SK-N-MC (cell line): Measurements from ENCODE around the gene FSCN2.

Experiments
- DNase-seq: peaks from one replicate; pipeline ENCODE4 v3.0.0-alpha.2; 2011; ENCODE audit warnings: low read depth, low spot score
- H3K27ac ChIP-seq: fragments of 200-600 bp; sonication (generic); 2 replicates; pipeline ENCODE4 v1.5.1; 2016; ENCODE audit warnings: mixed run types
- H3K36me3 ChIP-seq: fragments of 200-600 bp; sonication (generic); 2 replicates; pipeline ENCODE4 v1.6.1; 2017; ENCODE audit warnings: antibody characterized with exemption, low read length, mixed read lengths; ENCODE audit not compliant: insufficient read depth
- H3K4me3 ChIP-seq: fragments of 200-600 bp; sonication (generic); 2 replicates; pipeline ENCODE4 v1.5.1; 2016
- H3K9ac ChIP-seq: fragments of 200-600 bp; sonication (generic); 2 replicates; pipeline ENCODE4 v1.8.0; 2017; ENCODE audit warnings: mixed run types, mixed read lengths; ENCODE audit not compliant: insufficient read length
- H3K9me3 ChIP-seq: fragments of 200-600 bp; sonication (generic); 2 replicates; pipeline ENCODE4 v1.6.1; 2017; ENCODE audit warnings: low read depth, mild to moderate bottlenecking, antibody characterized with exemption, low read length, moderate library complexity, mixed read lengths
- EZH2 ChIP-seq: fragments of 200-600 bp; sonication (generic); IDR thresholded peaks from one replicate; pipeline ENCODE4 v1.6.1; 2017; ENCODE audit warnings: antibody characterized with exemption
- FOXP2 ChIP-seq: optimal IDR thresholded peaks from 2 replicates; pipeline ENCODE3; 2011; ENCODE audit warnings: mild to moderate bottlenecking, moderate library complexity; ENCODE audit not compliant: insufficient read depth; ENCODE audit errors: extremely low read length, control extremely low read depth
- POLR2AphosphoS5 ChIP-seq: IDR thresholded peaks from 2 replicates; pipeline ENCODE4 v1.6.1; 2012; ENCODE audit warnings: mild to moderate bottlenecking, low read depth, low read length, borderline replicate concordance

Gene FSCN2

GRCh38 chr17:81569986-81570514 is 41.9 kb downstream of the FSCN2 start:
- H3K27ac ChIP-seq, result no peak overlapping the region
- H3K4me3 ChIP-seq, result no peak overlapping the region
- no peak overlapping the region for H3K9ac ChIP-seq
- TF ChIP-seq FOXP2 (no peak), EZH2 (no peak), POLR2AphosphoS5 (no peak)
- DNase-seq, result no peak
- no peaks in the 10 kb centered on the region for H3K9me3 ChIP-seq
- peaks cover 67% of the 10 kb centered on the region for H3K36me3 ChIP-seq

- DNase-seq, result no peak
- Histone ChIP-seq H3K9me3 (no peaks in the 10 kb centered on the region), H3K36me3 (peaks cover 66% of the 10 kb centered on the region), H3K27ac (no peak overlapping the region), H3K4me3 (no peak overlapping the region), H3K9ac (no peak overlapping the region)
- TF ChIP-seq EZH2, result no peak
Measured at GRCh38 chr17:81570964-81571363, 42.8 kb downstream of the FSCN2 start.

GRCh38 chr17:81572563-81573168 is 44.5 kb downstream of the FSCN2 start:
- no peaks in the 10 kb centered on the region for H3K9me3 ChIP-seq
- no peak for DNase-seq
- peak overlapping the region; percentile 4 for H3K27ac ChIP-seq
- H3K36me3 ChIP-seq, result peaks cover 68% of the 10 kb centered on the region
- TF ChIP-seq POLR2AphosphoS5, result no peak
- TF ChIP-seq FOXP2, result no peak
- no peak for TF ChIP-seq EZH2
- H3K9ac ChIP-seq, result no peak overlapping the region
- H3K4me3 ChIP-seq, result no peak overlapping the region

GRCh38 chr17:81573794-81574642 is 45.8 kb downstream of the FSCN2 start:
- Histone ChIP-seq H3K9ac (no peak overlapping the region), H3K27ac (peak overlapping the region; percentile 40), H3K36me3 (peaks cover 63% of the 10 kb centered on the region)

GRCh38 chr17:81574643-81574956 is 46.4 kb downstream of the FSCN2 start:
- no peak overlapping the region for H3K9ac ChIP-seq
- H3K36me3 ChIP-seq, result peaks cover 63% of the 10 kb centered on the region
- H3K9me3 ChIP-seq, result no peaks in the 10 kb centered on the region
- TF ChIP-seq FOXP2 (no peak), POLR2AphosphoS5 (no peak), EZH2 (no peak)
- H3K4me3 ChIP-seq, result no peak overlapping the region
- peak overlapping the region; percentile 40; the same call in 1 of the 2 replicates for H3K27ac ChIP-seq
- DNase-seq, result no peak

More at GRCh38 chr17:81573794-81574642, 45.8 kb downstream of the FSCN2 start:
- no peak overlapping the region for H3K4me3 ChIP-seq
- TF ChIP-seq EZH2 (no peak), POLR2AphosphoS5 (no peak)
- no peaks in the 10 kb centered on the region for H3K9me3 ChIP-seq
- no peak for DNase-seq

GRCh38 chr17:81575836-81576235 is 47.7 kb downstream of the FSCN2 start:
- peaks cover 55% of the 10 kb centered on the region for H3K36me3 ChIP-seq
- no peak overlapping the region for H3K9ac ChIP-seq
- no peak overlapping the region for H3K27ac ChIP-seq
- TF ChIP-seq FOXP2 (no peak), EZH2 (no peak), POLR2AphosphoS5 (no peak)
- no peaks in the 10 kb centered on the region for H3K9me3 ChIP-seq
- DNase-seq, result no peak
- no peak overlapping the region for H3K4me3 ChIP-seq

- Histone ChIP-seq H3K9me3 (no peaks in the 10 kb centered on the region), H3K27ac (peak overlapping the region; percentile 36; the same call in 1 of the 2 replicates), H3K9ac (no peak overlapping the region), H3K4me3 (no peak overlapping the region), H3K36me3 (peaks cover 51% of the 10 kb centered on the region)
- no peak for DNase-seq
- TF ChIP-seq POLR2AphosphoS5 (no peak), EZH2 (no peak)
Measured at GRCh38 chr17:81576621-81577277, 48.6 kb downstream of the FSCN2 start.

GRCh38 chr17:81577278-81578000 is 49.3 kb downstream of the FSCN2 start:
- no peak for DNase-seq
- Histone ChIP-seq H3K4me3 (no peak overlapping the region), H3K36me3 (peaks cover 54% of the 10 kb centered on the region), H3K27ac (no peak overlapping the region), H3K9me3 (no peaks in the 10 kb centered on the region), H3K9ac (no peak overlapping the region)
- TF ChIP-seq EZH2 (no peak), POLR2AphosphoS5 (no peak), FOXP2 (no peak)
